CD4-positive, alpha-beta T cell treated with Interferon gamma for 1 hour (primary cell): Measurements from ENCODE around the gene ABL1.
"Not testable (repeated sequence)": the region's sequence is repeated elsewhere in the genome, so short reads cannot be mapped to it uniquely, and the experiment has no call there.

Experiments used
- DNase-seq: peaks from one replicate; pipeline ENCODE4 v3.0.0-alpha.2; 2020

ABL1 gene

DNA sequence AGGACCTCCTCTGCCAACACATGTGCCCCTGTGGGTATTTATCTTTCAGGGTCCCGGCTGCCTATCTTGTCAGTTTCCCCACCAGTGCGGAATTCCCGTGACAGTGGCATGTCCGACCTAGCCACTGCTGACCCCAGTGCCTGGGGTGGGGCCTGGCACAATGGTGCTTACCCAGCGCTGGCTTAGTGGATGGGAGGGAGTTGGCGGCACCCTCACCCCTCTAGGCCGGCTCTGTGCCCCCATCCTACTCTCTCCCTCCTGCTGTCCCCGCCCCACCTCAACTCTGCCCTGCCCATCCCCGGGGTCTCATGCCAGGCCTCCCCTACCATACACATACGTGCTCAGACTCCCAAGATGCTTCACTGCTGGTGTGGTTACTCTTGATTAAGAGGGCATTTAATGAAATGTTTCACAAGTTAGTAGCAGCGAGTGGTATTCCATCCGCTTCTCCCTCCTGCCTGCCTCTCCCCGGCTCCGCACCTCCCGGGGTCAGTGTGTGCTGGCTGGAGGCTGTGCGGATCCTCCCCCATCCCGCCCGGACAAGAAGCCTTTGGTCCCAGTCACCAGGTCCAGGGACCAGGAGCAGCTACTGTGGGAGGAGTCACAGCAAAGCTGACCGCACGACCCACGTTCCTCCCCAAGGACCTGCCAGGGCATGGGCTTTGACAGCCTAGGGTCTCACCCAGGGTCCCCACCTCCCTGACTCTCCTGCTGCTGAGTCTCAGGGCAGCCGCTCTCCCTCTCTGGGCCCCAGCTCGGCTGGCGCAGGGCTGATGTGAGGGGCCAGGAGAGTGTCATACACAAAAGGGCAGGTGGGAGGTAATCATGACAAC lies 71.1 kb downstream of the ABL1 start:
- DNase-seq = no peak

DNA sequence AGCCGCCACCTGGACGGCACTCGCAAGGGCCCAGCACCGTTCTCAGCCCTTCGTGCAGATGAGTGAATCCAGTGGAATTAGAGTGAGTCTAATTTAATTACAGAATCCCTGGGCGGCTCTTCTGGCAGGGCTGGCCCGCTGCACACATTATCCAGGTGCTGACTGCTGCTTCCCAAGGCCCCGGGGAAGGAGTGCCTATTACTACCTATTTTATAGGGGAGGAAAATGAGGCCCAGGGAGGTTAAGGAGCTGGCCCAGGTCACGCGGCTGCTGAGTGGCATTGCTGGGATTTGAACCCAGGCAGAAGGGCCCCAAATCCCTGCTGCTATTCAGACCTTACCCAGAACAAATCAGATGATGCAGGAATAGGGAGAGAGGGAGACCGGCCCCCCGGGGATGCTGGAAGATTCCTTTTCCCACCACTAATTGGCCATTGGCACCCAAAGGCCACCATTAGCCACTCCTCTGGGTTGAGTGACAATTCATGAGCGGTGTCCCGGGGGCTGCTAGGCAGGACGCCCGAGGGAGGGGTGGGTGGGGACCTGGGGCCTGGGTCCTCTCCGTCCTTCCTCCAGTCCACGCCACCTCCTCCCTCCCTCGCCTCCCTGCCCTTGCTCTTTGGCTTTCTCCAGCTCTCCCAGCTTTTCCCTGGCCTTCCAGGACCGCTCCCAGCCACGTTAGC lies 71.8 kb downstream of the ABL1 start:
- no peak for DNase-seq

DNA sequence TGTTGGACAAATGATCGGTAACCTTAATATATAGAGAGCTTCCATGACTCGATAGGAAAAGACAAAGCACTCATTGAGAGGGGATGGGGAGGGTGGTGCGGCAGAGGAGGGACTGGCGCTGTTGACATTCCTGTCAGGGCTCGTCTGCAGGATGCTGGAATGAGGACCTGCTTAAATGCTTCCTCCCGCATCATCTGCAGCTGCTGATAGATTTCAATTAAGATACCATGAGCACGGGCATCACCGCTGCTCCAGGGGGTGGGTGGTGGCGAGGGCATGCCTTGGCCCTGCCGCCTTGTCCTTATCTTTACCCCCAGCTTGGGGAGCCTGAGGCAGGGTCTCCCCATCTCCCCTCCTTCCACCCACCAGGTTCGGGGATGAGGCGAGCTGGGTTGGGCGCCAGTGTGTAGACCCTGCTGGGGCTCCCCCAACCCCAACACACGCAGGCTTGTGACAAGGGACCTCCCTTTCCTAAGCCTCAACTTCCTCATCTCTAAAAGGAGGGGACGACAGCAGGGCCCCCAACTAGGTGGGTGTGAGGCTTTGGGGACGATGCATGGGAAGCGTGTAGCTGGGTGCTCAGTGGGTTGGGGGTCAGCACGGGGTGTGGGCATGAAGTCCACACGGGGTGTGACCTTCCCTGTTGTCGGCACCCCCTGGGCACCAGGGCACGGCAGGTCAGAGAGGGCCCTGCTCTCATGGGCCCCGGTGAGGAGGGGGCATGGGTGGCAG lies 73.3 kb downstream of the ABL1 start:
- DNase-seq = no peak

DNA sequence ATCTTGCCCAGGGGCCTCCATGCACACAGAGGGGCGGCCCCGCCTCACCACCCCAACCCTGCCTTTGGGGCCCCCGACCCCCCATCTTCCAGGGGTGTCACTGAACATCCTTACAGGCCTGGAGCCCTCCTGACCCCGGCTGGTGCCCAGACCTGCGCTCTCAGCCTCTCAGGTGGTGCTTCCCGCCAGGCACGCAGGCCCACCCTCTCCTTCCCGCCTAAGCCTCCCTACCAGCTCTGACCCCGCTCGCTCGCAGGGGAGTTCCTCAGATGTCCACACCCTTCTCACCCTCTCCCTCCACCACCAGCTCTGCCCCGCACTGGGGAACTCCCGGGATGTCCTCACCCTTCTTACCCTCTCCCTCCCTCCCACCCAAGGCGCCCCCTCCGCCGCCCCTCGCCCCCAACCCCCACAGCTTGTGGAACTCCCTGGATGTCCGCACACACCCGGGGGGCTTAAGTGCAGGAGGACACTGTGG lies 73.9 kb downstream of the ABL1 start:
- DNase-seq = no peak

DNA sequence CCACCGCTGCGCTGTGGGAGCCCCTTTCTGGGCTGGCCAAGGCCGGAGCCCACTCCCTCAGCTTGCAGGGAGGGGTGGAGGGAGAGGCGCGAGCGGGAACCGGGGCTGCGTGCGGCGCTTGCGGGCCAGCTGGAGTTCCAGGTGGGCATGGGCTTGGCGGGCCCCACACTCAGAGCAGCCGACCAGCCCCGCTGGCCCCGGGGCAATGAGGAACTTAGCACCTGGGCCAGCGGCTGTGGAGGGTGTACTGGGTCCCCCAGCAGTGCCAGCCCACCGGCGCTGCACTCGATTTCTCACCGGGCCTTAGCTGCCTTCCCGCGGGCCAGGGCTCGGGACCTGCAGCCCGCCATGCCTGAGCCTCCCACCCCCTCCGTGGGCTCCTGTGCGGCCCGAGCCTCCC lies 75.0 kb downstream of the ABL1 start:
- not testable (repeated sequence) for DNase-seq

DNA sequence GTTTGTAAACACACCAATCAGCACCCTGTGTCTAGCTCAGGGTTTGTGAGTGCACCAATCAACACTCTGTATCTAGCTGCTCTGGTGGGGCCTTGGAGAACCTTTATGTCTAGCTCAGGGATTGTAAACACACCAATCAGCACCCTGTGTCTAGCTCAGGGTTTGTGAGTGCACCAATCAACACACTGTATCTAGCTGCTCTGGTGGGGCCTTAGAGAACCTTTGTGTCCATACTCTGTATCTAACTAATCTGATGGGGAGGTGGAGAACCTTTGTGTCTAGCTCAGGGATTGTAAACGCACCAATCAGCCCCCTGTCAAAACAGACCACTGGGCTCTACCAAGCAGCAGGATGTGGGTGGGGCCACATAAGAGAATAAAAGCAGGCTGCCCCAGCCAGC lies 75.6 kb downstream of the ABL1 start:
- DNase-seq = not testable (repeated sequence)

DNA sequence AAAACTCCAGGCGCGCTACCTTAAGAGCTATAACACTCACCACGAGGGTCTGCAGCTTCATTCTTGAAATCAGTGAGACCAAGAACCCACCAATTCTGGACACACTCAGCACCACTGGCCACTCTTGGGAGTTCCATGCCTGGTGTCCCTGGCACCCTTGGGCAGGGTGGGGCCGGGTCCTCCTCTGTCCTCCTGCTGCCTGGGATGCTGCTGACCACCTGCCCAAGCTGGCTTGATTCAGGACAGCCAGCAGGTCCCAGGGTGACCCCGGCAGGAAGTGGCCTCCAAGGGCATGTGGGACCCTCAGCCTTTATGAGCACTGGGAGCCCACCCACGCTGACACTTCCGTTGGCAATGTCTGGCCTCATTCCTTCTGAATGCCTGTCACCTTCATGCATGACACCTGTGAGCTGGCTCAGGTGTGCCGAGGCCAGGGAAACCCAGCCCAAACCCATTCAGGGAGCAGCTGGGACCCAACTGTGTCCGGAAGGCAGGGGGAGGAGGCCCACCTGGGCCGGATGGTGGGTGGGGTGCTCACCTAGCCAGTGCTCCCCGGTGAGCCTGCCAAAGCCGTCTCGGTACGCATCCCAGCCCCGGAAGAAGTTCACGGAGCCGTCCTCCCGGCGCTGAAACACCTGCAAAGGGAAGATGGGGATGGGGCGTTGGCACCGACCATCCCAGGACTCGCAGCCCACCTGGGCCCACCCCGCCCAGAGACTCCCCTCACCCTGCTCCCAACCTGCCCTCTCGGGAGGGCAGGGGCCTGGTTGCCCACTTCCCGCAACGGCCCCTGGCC lies 76.4 kb downstream of the ABL1 start:
- DNase-seq = no peak

DNA sequence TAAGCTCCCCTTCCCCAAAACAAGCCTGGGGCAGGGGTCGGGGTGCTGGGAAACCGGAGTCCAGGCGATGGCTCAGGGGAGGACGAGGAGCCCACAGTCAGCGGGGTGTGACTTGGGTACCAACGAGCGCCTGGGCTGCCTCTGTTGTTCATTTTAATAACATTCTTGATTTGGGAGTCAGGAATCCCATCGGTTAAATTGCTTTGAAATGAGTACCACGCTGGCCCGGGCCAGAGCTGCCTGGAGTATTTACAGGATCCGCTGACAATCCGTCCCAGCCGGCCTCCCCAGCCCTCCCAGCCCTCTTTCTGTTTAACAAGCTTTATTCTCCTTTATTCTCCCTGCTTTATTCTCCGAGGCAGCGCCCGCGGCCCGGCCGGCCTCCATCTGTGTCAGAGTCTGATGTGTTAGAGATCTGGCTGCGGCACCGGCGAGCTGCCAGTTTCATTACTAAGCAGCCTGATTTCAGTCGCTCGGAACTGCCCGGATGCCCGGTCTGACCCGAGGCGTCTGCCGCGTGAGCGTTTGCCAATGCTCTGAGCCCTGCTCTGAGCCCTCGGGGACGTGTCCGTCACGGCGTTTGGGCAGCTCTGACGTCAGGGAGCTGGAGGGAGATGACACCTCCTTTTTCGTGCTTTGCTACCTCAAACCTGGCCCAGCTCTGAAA lies 78.0 kb downstream of the ABL1 start:
- DNase-seq = no peak

DNA sequence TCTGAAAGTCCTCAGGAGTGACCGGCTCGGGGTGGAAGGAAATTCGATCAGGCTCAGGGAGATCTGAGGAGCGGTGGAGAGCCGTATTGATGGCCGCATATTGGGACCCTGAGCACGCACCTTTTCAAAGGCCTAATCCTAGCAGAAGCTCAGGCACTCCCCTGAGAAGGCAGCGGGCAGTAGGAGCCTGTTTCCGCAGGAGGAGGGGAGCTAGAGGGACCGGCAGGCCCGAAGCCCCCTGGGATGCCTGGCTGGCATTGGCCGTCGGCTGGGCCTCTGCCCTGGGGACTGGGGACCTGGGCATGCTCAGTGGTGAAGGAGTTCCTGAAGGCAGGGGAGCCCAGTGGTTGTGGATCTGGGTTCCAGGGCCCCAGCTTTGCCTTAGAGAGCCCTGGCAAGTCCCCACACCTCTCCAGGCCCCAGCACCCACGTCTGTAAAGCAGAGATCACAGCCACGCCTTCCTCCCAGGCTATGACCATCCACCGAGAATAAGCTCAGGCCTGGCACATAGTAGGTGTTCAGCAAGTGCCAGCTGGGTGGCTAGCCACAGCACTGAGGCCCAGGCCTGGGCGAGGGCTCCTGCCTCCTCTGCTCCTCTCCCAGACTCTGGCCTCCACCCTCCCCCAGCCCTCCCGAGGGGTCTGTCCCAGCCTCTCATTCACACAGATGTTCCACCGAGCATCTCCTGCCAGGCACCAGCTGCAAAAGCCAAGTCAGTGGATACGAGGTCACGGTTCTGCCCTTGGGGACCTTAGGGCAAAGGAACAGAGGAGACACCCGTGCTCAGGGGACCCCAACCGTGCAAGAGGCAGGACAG lies 78.8 kb downstream of the ABL1 start:
- DNase-seq = no peak

DNA sequence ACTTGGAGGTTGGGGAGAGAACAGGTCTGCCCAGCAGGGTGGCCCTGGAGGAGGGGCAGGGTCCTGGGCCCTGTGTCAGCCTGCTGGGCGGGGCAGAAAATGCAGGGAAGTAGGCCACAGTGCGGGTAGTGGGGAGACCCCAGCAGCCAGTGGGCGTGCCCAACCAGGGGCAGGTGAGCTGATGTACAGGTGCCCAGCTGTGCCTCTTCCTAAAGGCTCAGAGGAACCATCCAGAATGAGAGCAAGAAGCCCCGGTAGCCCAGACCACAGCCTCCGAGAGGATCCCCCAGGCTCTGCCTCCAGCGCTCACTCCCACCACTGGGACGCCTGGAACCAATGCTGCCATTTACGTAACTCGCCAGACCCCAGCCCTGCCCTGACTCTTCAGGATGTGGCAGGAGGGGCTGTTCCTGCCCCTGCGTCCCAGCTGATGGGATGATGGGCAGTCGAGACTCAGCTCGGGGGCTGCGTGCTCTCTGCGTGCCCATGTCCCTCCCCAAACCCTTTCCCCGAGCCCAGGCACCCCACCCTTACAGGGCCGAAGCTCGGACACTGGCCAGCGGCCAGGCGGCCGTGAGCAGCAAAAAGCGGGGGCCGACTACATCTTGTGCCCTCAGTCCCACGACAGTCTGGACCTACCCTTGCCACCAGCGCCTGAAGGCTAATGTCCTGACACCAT lies 79.5 kb downstream of the ABL1 start:
- DNase-seq = no peak

DNA sequence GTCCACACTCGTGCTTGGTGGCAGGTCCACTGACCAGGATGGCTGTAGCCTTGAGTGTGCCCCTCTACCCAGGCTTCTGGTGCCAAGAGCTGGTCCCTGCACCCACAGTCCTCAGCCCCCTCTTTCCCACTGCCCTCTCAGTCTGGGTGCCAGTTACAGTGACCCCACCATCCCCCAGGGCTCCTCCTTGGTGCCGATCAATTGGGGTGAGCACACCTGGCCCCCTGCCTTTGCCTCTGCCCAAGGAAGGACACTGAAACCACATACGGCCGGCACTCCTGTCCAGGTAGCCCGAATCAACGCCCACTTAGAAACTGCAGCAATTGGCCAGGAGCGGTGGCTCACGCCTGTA lies 80.0 kb downstream of the ABL1 start:
- DNase-seq = no peak

DNA sequence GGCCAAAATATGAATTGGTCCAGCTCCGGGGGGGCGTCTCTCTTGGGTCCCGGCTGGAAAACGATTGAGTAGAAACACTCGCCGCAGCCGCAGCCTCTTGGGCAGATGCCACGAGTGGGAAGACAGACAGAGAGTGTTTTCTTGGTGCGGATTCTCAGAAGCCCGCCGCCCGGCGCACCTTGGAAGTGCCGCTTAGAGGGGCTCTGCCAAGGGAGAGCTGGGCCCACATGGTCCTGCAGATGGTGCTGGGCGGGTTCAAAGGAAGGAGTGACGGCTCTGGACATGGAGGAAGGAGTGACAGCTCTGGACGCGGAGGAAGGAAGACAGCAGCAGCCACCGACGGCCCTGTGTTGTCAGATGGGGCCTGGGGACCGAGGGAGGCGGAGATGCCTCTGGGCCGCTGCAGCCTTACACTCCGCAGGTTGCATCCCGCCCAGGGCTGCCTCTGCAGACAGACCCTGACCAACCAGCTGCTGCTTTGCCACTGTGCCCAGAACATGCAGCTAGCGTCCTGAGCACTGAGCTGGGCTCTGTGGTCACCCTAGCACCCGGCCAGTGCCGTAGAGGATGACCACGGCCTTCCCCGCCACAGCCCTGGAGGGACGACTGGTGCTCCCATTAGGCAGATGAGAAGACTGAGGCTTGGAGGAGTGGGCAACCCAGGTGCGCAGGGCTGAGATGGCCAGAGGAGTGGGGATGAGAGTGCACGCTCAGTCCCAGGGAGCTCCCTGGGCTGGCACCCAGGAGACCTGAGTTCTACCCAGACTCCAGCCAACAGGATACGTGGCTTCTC lies 82.3 kb downstream of the ABL1 start:
- no peak for DNase-seq

DNA sequence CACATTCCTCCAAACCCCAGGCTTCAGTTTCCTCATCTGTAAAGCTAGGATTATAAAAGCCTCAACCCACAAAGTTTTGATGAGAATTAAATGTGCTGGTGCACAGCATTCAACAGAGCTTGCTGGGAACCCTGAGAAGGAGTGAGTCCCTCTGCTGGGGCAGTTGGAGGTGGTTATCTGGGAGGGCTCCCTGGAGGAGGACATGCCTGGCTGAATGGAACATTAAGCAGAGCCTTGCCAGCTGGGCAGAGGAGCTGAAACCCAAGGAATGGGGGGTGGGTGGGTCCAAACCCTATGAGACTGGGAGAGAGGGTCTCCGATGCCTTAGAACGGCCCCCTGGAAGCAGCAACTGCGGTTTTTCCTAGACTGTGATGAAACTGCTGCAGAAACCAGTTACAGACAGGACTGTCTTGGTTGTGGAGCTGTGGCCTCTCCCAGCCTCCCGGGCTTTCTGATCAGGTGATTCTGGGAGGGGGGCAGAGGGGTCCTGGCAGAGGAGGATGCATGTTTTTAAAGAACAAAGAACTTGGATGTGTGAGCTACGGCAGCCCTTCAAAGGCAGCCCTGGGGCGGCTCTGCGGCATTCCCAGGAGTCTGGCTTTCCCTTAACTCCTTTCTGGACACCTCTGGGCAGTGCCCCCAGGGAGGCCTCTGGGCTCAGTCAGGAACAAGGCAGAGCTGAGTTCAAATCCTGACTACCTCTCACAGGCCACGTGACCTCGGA lies 83.2 kb downstream of the ABL1 start:
- no peak for DNase-seq

DNA sequence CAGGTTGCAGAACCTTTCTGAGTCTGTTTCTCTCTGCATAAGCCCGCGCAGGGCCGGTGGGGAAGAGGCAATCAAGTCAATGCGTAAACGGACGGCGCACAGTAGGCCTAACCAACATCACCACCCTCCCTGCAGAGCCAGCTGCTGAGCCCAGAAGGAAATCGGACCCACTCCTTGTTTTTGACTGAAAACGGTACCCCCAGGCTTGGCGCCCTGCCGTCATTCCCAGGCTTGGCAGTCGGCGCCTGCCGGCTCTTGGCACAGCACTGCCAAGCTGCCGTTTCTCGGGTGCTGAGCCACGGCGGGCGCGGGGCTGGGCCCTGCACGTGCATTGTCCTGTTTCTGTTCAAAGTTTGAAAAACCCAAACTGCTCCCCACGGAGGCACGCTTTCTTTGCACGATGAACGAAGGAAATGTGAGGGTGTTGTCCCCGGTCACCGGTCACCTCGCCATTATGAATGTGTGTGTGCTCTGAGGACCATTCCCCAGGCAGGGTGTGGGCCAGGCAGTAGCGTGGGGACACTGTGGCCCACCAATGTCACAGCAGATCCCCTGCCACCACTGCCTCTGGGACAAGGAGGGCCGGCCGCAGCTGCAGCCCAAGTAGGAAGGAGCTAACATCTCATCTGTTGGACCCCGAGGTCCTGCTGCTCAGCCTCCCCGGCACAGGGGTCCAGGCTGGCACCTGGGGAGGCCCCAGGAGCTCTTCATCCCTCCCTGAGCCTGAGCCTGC lies 83.9 kb downstream of the ABL1 start:
- no peak for DNase-seq

DNA sequence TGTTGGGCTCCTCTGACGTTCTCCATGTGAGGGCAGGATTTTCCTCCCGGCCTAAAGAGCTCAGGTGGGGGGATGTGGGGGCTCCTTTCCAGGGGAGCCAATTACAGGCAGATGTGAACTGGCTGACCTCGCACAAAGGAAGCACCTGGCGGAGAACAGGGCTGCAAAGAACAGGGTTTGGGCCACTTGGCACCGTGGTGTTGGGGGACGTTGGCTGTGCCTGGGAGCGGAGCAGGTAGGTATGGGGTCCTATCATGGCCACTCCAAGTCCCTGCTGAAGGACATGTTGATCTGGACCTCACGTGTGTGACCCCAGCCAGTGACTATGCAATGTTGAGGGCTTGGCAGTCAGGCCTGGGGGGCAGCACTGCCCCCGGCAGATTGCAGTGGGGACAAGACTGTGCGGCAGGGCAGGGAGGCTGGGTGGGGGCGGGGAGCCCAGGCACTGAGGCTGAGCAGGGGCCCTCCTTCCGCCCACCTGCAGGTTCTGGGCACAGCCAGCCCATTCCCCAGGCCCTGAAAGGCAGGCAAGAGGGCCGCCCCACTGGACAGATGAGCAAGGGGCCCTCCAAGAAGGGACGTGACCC lies 84.6 kb downstream of the ABL1 start:
- no peak for DNase-seq

DNA sequence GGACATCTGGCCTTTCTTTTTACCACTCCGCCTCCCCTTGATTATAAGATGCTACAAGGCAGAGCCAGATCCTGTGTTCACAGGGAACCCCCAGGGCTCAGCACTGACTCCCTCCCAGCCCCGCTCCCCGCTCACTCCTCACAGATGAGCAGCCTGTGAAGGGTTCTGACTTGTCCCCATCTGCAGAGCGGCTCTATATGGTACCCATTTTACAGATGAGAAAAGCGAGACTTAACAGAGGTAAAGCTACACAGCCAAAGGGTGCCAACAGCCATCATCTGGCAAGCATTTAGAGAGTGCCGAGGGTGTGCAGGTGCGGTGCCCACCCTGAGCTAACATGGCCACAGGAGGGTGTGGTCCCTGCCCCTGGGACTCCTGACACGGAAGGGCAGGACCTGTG lies 85.2 kb downstream of the ABL1 start:
- DNase-seq = no peak

DNA sequence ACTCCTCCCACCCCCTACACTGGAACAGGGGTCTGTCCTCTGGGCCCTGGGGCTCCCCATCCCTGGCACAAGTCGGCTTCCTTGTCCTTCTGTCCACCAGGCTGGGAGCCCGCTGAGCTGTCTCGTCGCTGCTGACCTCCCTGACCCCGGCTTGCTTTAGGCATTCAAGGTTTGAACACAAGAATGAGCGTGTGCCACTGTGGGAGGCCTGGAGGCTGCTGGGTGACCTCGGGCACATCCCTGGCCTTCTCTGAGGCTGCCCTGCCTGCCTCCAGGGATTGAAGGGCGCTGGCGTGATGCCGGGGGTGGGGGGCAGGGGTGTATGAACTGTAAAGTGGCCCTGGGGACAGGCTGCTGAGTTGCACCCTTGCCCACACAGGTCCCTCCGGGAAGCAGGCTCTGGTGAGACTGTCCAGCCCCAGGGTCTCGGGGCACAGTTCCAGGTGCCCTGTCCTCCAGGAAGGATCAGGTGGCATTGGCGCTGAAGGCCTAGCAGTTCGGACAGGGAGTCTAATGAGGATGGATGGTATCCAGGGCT lies 85.8 kb downstream of the ABL1 start:
- DNase-seq = no peak
